ENCODE data around the gene EBF3.

The EBF3 gene

GRCh38 chr10:129851941-129852640 is 112.0 kb downstream of the EBF3 start:
- TF ChIP-seq EGR1 (IDR thresholded peaks at IDR 0.05) (no peak), CREB1 (IDR thresholded peaks at IDR 0.05; ENCODE audit: low read depth) (no peak), TCF12 (IDR thresholded peaks at IDR 0.05; ENCODE audit: low read depth) (no peak), RAD21 (IDR thresholded peaks at IDR 0.05; ENCODE audit: low read depth) (no peak), EP300 (IDR thresholded peaks at IDR 0.05; ENCODE audit: borderline replicate concordance) (no peak), YY1 (IDR thresholded peaks at IDR 0.05; ENCODE audit: low read depth) (no peak), ZBTB7A (IDR thresholded peaks at IDR 0.05; ENCODE audit: low read depth) (no peak)

GRCh38 chr10:129850790-129851189 is 113.3 kb downstream of the EBF3 start:
- TF ChIP-seq CREB1 (IDR thresholded peaks at IDR 0.05; ENCODE audit: low read depth) = no peak
- TF ChIP-seq ZBTB7A (IDR thresholded peaks at IDR 0.05; ENCODE audit: low read depth) = no peak
- TF ChIP-seq NFIC (IDR thresholded peaks at IDR 0.05) = no peak
- no peak for TF ChIP-seq RAD21 (IDR thresholded peaks at IDR 0.05; ENCODE audit: low read depth)
- TF ChIP-seq FOXM1 (IDR thresholded peaks at IDR 0.05; ENCODE audit: borderline replicate concordance, low read depth) = no peak
- TF ChIP-seq MAX (IDR thresholded peaks at IDR 0.05) = no peak
- no peak for TF ChIP-seq TAF1 (IDR thresholded peaks at IDR 0.05; ENCODE audit: low read depth)
- no peak for TF ChIP-seq CEBPB (IDR thresholded peaks at IDR 0.05)
- no peak for TF ChIP-seq EP300 (IDR thresholded peaks at IDR 0.05; ENCODE audit: borderline replicate concordance)
- no peak for TF ChIP-seq YY1 (IDR thresholded peaks at IDR 0.05; ENCODE audit: low read depth)
- no peak for TF ChIP-seq EGR1 (IDR thresholded peaks at IDR 0.05)
- TF ChIP-seq TEAD4 (IDR thresholded peaks at IDR 0.05) = no peak
- no peak for TF ChIP-seq USF1 (IDR thresholded peaks at IDR 0.05)

- TF ChIP-seq TAF1 (IDR thresholded peaks at IDR 0.05; ENCODE audit: low read depth) = no peak
- TF ChIP-seq CREB1 (IDR thresholded peaks at IDR 0.05; ENCODE audit: low read depth) = no peak
- TF ChIP-seq FOXM1 (IDR thresholded peaks at IDR 0.05; ENCODE audit: borderline replicate concordance, low read depth) = no peak
- no peak for TF ChIP-seq ZBTB7A (IDR thresholded peaks at IDR 0.05; ENCODE audit: low read depth)
- TF ChIP-seq EP300 (IDR thresholded peaks at IDR 0.05; ENCODE audit: borderline replicate concordance) = no peak
- TF ChIP-seq NFIC (IDR thresholded peaks at IDR 0.05) = no peak
These were observed 113.8 kb downstream of the EBF3 start for GRCh38 chr10:129850316-129850715.

- TF ChIP-seq CREB1 (IDR thresholded peaks at IDR 0.05; ENCODE audit: low read depth) (no peak), TCF12 (IDR thresholded peaks at IDR 0.05; ENCODE audit: low read depth) (no peak), FOXM1 (IDR thresholded peaks at IDR 0.05; ENCODE audit: borderline replicate concordance, low read depth) (no peak)
These were observed 114.2 kb downstream of the EBF3 start for GRCh38 chr10:129849853-129850252.

GRCh38 chr10:129849452-129849750 is 114.7 kb downstream of the EBF3 start:
- TF ChIP-seq EGR1 (IDR thresholded peaks at IDR 0.05) (no peak), FOXM1 (IDR thresholded peaks at IDR 0.05; ENCODE audit: borderline replicate concordance, low read depth) (no peak), YY1 (IDR thresholded peaks at IDR 0.05; ENCODE audit: low read depth) (no peak), ZBTB7A (IDR thresholded peaks at IDR 0.05; ENCODE audit: low read depth) (no peak), TEAD4 (IDR thresholded peaks at IDR 0.05) (no peak), MAX (IDR thresholded peaks at IDR 0.05) (no peak), REST (IDR thresholded peaks at IDR 0.05; ENCODE audit: low read depth) (no peak), NFIC (IDR thresholded peaks at IDR 0.05) (no peak)

GRCh38 chr10:129848696-129849451 is 115.2 kb downstream of the EBF3 start:
- TF ChIP-seq REST (IDR thresholded peaks at IDR 0.05; ENCODE audit: low read depth) (no peak), CEBPB (IDR thresholded peaks at IDR 0.05) (no peak), RAD21 (IDR thresholded peaks at IDR 0.05; ENCODE audit: low read depth) (no peak)

All from Ishikawa (cell line).